ENCODE measurements around the gene PRSS36. TPM values are rescaled to one million over a fixed set of nuclear protein-coding genes. Genes with fewer than 3 reads are reported as not detected.
"Not testable (repeated sequence)": the region's sequence is repeated elsewhere in the genome, so short reads cannot be mapped to it uniquely, and the experiment has no call there.

The PRSS36 gene
- total and polyA plus RNA-seq, 9 of the 15 experiments (the other 6 are each of a cell fraction or from before 2014, with no cell fraction given): 0.09 to 1.2 (median 0.54) TPM; not detected in 2

GRCh38 chr16:31177136-31177535 is 27.3 kb upstream of the PRSS36 start (continued):
- TF ChIP-seq CHCHD3 (CRISPR knock-in tag; IDR thresholded peaks at IDR 0.05): no peak
- TF ChIP-seq LEF1 (IDR thresholded peaks at IDR 0.05): no peak
- TF ChIP-seq TCFL5 (CRISPR knock-in tag; conservative IDR thresholded peaks at IDR 0.05): no peak
- TF ChIP-seq SMC3 (conservative IDR thresholded peaks at IDR 0.05; ENCODE audit: insufficient read depth, low read depth, low read length): no peak
- no peak for TF ChIP-seq SMAD2 (IDR thresholded peaks at IDR 0.05; ENCODE audit: low read depth, low read length)
- no peak for TF ChIP-seq ZNF449 (CRISPR knock-in tag; IDR thresholded peaks at IDR 0.05)

- POLR2A ChIA-PET; intact Hi-C loops (cut with micrococcal nuclease); CTCF ChIA-PET (ENCODE audit: low intra/inter-chr PET ratio); H3K27ac ChIP-seq (ENCODE audit: extremely low read depth, low read depth, low read length); H3K27me3 ChIP-seq (ENCODE audit: control insufficient read depth in 2 of 2, insufficient read depth in 2 of 2, low read length in 2 of 2); H3K36me3 ChIP-seq (ENCODE audit: control insufficient read depth, insufficient read depth, low read length); H3K79me2 ChIP-seq (ENCODE audit: control insufficient read depth, insufficient read depth, low read length); H4K20me1 ChIP-seq (replicated peaks; ENCODE audit: control insufficient read depth, insufficient read depth, low read length); H3K4me1 ChIP-seq (replicated peaks in 1 of 2; ENCODE audit: control insufficient read depth in 2 of 2, insufficient read depth in 2 of 2, low read length in 2 of 2); H3K9ac ChIP-seq (ENCODE audit: insufficient read depth in 1 of 2, low read depth in 2 of 2, low read length in 2 of 2); H3K9me3 ChIP-seq (replicated peaks; ENCODE audit: control insufficient read depth, insufficient read depth, low read depth, low read length); BruUV-seq (replicated peaks); FAIRE-seq; H3K4me3 ChIP-seq; H3K9me1 ChIP-seq (ENCODE audit: control insufficient read depth, insufficient read depth, low read length); DNase-seq (ENCODE audit: extremely low read depth in 1 of 4, low spot score in 3 of 4); in situ Hi-C loops (cut with MboI); H2AFZ ChIP-seq (ENCODE audit: low read depth, low read length): not testable (repeated sequence)
- peak; percentile 33; the same call in 2 of the 3 replicates for ATAC-seq
- peak; percentile 51 for TF ChIP-seq RFX1 (IDR thresholded peaks at IDR 0.05)
- peak; percentile 77 for TF ChIP-seq CBFA2T3 (IDR thresholded peaks at IDR 0.05)
- TF ChIP-seq TAL1 (IDR thresholded peaks at IDR 0.05): peak; percentile 27; the same call in 1 of the 2 replicates
- 0 out of 2 replicates have a peak, but pooled peaks have one; percentile 11 for TF ChIP-seq HMBOX1 (IDR thresholded peaks at IDR 0.05)
- TF ChIP-seq CBFA2T2 (conservative IDR thresholded peaks at IDR 0.05): peak; percentile 52
- peak in 1 of 2 experiments; percentile 9; a peak in 1 of 4 replicates for TF ChIP-seq KDM1A (IDR thresholded peaks at IDR 0.05)
- peak; percentile 80 for TF ChIP-seq SOX6 (IDR thresholded peaks at IDR 0.05)
- TF ChIP-seq FOXK2 (conservative IDR thresholded peaks at IDR 0.05 in 1 of 2, IDR thresholded peaks at IDR 0.05 in 1 of 2; ENCODE audit: low read depth in 2 of 2): peak in 1 of 2 experiments; percentile 50; a peak in 1 of 4 replicates
- 0 out of 2 replicates have a peak, but pooled peaks have one; percentile 20 for TF ChIP-seq ARID1B (IDR thresholded peaks at IDR 0.05)
- WGBS (ENCODE audit: insufficient coverage, low coverage, missing lambda C conversion rate): no CpG with 5 or more reads among the region's 2 CpGs
- peak overlapping the region; percentile 8; the same call in 1 of the 2 replicates for H3K4me2 ChIP-seq (ENCODE audit: insufficient read depth, low read length)
These were observed 20.2 kb upstream of the PRSS36 start for GRCh38 chr16:31170048-31170447.

Data from K562 (cell line).